Motor neuron (in vitro differentiated cells): Measurements from ENCODE around the gene P2RY8. TPM values are rescaled to one million over a fixed set of nuclear protein-coding genes. Genes with fewer than 3 reads are reported as not detected.

Source experiments
- ATAC-seq, 8 experiments: fragments of 200-7000 bp; cut with Tn5 transposase; replicated peaks in 6 of 8; 2 replicates each; pipeline ENCODE4 v1.8.0; 2021; ENCODE audit warnings: mild to moderate bottlenecking in 8 of 8, moderate library complexity in 8 of 8
- H3K27ac ChIP-seq, 2 donors: fragments of 250-450 bp; sonication (Bioruptor Pico); 2 replicates each; pipeline ENCODE4 v1.9.0; 2021; ENCODE audit warnings: antibody characterized with exemption in 2 of 2, mild to moderate bottlenecking in 2 of 2, moderate library complexity in 1 of 2
- H3K4me1 ChIP-seq, 2 donors: fragments of 250-450 bp; sonication (Bioruptor Pico); replicated peaks in 1 of 2; 2 replicates each; pipeline ENCODE4 v1.6.1; 2021; ENCODE audit warnings: antibody characterized with exemption in 2 of 2, mild to moderate bottlenecking in 2 of 2, moderate library complexity in 1 of 2
- H3K4me3 ChIP-seq, 5 donors: fragments of 250-450 bp; sonication (Bioruptor Pico); 2 replicates each; pipeline ENCODE4 v1.9.0; 2021; ENCODE audit warnings: antibody characterized with exemption in 5 of 5, mild to moderate bottlenecking in 5 of 5, moderate library complexity in 4 of 5
- WGBS, 10 experiments: fragments of 450-650 bp; shearing (Covaris generic); methylation state at CpG; one replicate each; pipeline ENCODE4 v1.0.0; 2022; 5-methylcytosine and 5-hydroxymethylcytosine counted together
- in situ Hi-C, 9 experiments: fragments of 400-800 bp; cut with MboI; loops; one replicate each; pipeline ENCODE4 v1.15.0; 2021; ENCODE audit warnings: low sequenced_read_pairs in 9 of 9, low pct_unique_long_range_greater_than_20kb in 2 of 9; ENCODE audit not compliant: unreplicated experiment in 9 of 9
- total RNA-seq, 8 experiments: library from RNA; unstranded; fragments of 300-600 nt; gene quantifications; 2 replicates each; pipeline versions ENCODE4 v1.2.3 to v1.2.4, GENCODE V29; 2022

Gene P2RY8
- total RNA-seq, 8 experiments from 2014 or later: 0.13 to 2.1 (median 0.22) TPM; not detected in 2

DNA sequence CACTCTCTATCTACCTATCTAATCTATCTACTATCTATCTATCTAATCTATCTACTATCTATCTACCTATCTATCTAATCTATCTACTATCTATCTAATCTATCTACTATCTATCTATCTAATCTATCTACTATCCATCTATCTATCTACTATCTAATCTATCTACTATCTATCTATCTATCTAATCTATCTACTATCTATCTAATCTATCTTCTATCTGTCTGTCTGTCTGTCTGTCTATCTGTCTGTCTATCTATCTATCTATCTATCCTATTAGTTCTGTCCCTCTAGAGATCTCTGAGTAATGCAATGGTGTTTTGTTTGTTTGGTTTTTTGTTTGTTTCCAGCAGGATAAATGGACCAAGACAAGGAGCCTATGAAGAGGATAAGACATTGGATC, 74.9 kb downstream of the P2RY8 start:
- in situ Hi-C loops: loop anchor here in 3 of 9 experiments (25.0 kb wide), 3 partner anchors 125 to 1150 kb away; partner anchors contain the start of gene AKAP17A (in 1 of the 3)
- no peak overlapping the region for H3K27ac ChIP-seq

DNA sequence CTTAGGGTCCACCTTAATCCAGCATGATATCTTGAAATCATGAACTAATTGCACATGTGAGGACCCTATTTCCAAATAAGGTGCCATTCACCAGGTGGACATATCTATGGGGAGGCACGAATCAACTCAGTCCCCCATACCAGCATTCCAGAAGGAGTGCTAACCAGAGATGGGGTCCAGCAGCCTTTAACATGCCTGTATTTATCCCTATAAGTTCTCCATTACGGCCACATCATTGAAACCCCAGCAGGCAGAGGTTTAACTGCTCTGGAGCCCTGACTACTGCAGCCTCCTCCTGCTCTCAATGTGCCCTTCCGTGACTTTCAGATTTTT, 81.1 kb downstream of the P2RY8 start:
- Histone ChIP-seq H3K27ac (no peak overlapping the region), H3K4me3 (no peak overlapping the region), H3K4me1 (no peaks in the 10 kb centered on the region)
- ATAC-seq: no peak
- 31 to 100% (median 70%) methylated on average over 1 to 3 of the region's 3 CpGs; no CpG with 5 or more reads in 2 of the 10 experiments for WGBS, 10 experiments
- in situ Hi-C loops: loop anchor here in 3 of 9 experiments (25.0 kb wide), 3 partner anchors 131 to 1156 kb away; partner anchors contain the start of gene AKAP17A (in 1 of the 3)

More for the DNA sequence above, 74.9 kb downstream of the P2RY8 start:
- no peak overlapping the region for H3K4me3 ChIP-seq
- ATAC-seq: no peak
- H3K4me1 ChIP-seq: no peaks in the 10 kb centered on the region

DNA sequence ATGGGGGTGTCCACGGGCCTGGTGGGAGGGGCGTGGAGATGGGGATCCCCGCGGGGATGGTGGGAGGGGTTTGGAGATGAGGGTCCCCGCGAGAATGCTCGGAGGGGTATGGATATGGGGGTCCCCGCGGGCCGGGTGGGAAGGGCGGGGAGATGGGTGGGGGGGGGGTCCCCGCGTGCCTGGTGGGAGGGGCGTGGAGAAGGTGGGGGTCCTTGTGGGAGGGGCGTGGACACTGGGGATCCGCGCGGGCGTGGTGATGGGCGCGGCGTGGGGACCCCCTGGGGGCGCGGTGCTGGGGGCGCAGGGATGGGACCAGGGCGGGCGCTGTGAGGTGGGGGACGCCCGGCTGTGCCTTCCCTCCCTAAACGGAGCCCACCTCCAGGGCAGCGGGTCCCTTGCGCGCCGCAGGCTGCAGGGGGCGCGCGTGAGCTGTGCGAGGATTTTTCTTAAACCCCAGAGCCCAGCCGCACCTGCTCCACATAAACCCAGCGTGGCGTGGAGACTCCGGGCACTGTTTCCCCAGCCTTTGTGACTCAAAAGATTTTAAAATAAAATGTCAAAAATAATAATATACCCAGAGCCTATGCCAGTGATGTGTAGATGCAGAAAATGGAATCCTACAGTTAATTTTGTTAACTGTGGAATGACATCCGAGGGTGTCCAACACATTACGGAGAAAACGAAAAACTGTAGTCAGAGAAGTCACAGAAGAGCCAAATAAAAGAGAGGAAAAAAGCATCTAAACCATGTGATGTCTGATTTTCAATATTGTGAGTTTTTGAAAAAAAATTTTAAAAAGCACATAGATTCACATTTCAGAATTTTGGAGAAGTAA, 82.8 kb downstream of the P2RY8 start:
- in situ Hi-C loops: loop anchor here in 3 of 9 experiments (25.0 kb wide), 3 partner anchors 133 to 1158 kb away; partner anchors contain the start of gene AKAP17A (in 1 of the 3)
- H3K27ac ChIP-seq: no peak overlapping the region
- H3K4me1 ChIP-seq: no peaks in the 10 kb centered on the region
- WGBS, 10 experiments: 0 to 93% (median 17%) methylated on average over 1 to 10 of the region's 45 CpGs; no CpG with 5 or more reads in 2 of the 10 experiments
- peak; percentile 22 to 58 (median 47) for ATAC-seq
- peak overlapping the region; percentile 33 to 59 (median 42) for H3K4me3 ChIP-seq

DNA sequence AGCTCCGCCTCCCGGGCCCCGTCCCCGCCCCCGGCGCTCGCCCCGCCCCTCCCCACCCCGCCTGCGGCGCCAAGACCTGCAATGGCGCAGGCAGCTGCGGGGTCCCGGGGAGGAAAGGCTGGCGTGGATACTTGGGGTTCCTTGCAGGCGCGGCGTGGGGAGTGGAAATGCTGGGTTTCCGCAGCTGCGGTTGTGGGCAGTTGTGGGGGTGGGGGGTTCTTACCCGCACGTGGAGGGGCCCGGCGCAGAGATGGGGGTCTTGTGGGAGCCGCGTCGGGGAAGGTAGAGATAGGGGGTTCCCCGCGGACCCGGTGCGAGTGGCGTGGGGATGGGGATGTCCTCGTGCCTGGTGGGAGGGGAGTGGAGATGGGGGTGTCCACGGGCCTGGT, 83.6 kb downstream of the P2RY8 start:
- peak; percentile 1 to 61 (median 32) for ATAC-seq
- in situ Hi-C loops: loop anchor here in 3 of 9 experiments (25.0 kb wide), 3 partner anchors 134 to 1159 kb away; partner anchors contain the start of gene AKAP17A (in 1 of the 3)
- WGBS, 10 experiments: no CpG with 5 or more reads among the region's 34 CpGs

DNA sequence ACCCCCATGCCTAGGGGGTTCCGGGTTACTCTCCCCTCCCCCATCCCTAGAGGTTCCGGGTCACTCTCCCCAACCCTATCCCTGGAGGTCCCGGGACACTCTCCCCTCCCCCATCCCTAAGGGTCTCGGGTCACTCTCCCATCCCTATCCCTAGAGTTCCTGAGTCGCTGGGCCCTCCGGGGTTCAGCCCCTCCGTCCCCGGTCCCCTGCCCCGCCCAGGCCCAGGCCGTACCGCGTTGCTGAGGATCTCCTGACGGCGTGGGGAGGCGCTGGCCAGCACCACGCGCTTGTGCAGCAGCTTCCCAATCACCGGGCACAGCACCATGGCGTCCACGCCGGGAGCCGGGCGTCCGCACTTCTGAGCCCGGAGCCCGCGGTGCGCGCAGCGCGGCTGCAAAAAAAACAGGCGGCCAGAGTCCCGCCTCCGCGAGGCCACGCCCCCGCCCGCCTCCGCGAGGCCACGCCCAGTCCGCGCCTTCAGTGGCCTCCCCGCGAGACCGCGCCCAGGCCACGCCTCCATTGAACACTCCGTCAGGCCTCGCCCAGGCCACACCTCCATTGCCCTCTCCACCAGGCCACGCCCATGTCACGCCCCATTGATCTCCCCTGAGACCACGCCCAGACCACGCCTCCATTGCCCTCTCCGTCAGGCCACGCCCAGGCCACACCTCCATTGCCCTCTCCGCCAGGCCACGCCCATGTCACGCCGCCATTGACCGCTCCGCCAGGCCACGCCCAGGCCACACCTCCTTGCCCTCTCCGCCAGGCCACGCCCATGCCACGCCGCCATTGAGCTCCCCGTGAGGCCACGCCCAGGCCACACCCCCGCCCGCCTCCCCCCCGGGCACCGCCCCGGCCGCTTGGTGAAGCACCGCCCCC, 84.2 kb downstream of the P2RY8 start, which contains the start of gene ASMTL:
ASMTL (minus strand) TSS at position 394 of the 879 bp plus-strand sequence; CDS start at position 325, 69 bp downstream.
- peak within 1 kb of the TSS; percentile 73 to 99 (median 85) for H3K4me3 ChIP-seq
- peak; percentile 74 to 86 (median 83) for ATAC-seq
- 1% methylated on average over 16 of the region's 76 CpGs; no CpG with 5 or more reads in 9 of the 10 experiments for WGBS, 10 experiments
- H3K27ac ChIP-seq: peak within 1 kb of the TSS; percentile 88 to 92
- in situ Hi-C loops: loop anchor here in 3 of 9 experiments (25.0 kb wide), 3 partner anchors 135 to 1160 kb away; partner anchors contain the start of gene AKAP17A (in 1 of the 3)
- no peaks in the 10 kb centered on the region for H3K4me1 ChIP-seq

More for the DNA sequence above, 83.6 kb downstream of the P2RY8 start:
- Histone ChIP-seq H3K4me1 (no peaks in the 10 kb centered on the region), H3K4me3 (peak overlapping the region; percentile 59 to 99 (median 85)), H3K27ac (peak overlapping the region; percentile 88 to 92)

DNA sequence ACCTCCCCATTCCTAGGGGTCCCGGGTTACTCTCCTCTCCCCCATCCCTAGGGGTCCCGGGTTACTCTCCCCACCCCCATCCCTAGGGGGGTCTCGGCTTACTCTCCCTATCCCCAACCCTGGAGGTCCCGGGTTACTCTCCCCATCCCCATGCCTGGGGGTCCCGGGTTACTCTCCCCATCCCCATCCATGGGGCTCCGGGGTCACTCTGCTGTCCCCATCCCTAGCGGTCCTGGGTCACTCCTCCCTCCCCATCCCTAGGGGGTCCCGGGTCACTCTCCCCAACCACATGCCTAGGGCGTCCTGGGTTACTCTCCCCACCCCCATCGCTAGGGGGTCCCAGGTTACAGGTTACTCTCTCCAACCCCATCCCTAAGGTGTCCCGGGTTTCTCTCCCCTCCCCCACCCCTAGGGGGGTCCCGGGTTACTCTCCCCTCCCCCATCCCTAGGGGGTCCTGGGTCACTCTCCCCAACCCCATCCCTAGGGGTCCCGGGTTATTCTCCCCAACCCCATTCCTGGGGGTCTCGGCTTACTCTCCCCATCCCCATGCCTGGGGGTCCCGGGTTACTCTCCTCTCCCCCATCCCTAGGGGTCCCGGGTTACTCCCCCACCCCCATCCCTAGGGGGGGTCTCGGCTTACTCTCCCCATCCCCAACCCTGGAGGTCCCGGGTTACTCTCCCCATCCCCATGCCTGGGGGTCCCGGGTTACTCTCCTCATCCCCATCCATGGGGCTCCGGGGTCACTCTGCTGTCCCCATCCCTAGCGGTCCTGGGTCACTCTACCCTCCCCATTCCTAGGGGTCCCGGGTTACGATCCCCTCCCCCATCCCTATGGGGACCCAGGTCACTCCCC, 85.1 kb downstream of the P2RY8 start:
- no CpG with 5 or more reads among the region's 23 CpGs for WGBS, 10 experiments
- in situ Hi-C loops: loop anchor here in 3 of 9 experiments (25.0 kb wide), 3 partner anchors 135 to 1160 kb away; partner anchors contain the start of gene AKAP17A (in 1 of the 3)
- peak overlapping the region; percentile 73 to 99 (median 78) for H3K4me3 ChIP-seq

DNA sequence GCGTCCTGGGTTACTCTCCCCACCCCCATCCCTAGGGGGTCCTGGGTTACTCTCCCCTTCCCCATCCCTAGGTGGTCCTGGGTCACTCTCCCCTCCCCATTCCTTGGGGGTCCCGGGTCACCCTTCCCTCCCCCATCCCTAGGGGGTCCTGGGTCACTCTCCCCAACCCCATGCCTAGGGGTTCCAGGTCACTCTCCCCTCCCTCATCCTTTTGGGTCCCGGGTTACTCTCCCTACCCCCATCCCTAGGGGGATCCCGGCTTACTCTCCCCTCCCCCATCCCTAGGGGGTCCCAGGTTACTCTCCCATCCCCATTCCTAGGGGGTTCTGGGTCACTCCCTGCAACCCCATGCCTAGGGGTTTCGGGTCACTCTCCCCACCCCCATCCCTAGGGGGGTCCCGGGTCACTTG, 85.7 kb downstream of the P2RY8 start:
- no peak overlapping the region for H3K27ac ChIP-seq
- no peaks in the 10 kb centered on the region for H3K4me1 ChIP-seq
- in situ Hi-C loops: loop anchor here in 3 of 9 experiments (25.0 kb wide), 3 partner anchors 136 to 1161 kb away; partner anchors contain the start of gene AKAP17A (in 1 of the 3)
- ATAC-seq: no peak
- WGBS, 10 experiments: no CpG with 5 or more reads among the region's 6 CpGs
- H3K4me3 ChIP-seq: peak overlapping the region in 1 of 5 donors; percentile 99

More for the DNA sequence above, 85.1 kb downstream of the P2RY8 start:
- H3K27ac ChIP-seq: no peak overlapping the region
- no peaks in the 10 kb centered on the region for H3K4me1 ChIP-seq
- ATAC-seq: no peak

DNA sequence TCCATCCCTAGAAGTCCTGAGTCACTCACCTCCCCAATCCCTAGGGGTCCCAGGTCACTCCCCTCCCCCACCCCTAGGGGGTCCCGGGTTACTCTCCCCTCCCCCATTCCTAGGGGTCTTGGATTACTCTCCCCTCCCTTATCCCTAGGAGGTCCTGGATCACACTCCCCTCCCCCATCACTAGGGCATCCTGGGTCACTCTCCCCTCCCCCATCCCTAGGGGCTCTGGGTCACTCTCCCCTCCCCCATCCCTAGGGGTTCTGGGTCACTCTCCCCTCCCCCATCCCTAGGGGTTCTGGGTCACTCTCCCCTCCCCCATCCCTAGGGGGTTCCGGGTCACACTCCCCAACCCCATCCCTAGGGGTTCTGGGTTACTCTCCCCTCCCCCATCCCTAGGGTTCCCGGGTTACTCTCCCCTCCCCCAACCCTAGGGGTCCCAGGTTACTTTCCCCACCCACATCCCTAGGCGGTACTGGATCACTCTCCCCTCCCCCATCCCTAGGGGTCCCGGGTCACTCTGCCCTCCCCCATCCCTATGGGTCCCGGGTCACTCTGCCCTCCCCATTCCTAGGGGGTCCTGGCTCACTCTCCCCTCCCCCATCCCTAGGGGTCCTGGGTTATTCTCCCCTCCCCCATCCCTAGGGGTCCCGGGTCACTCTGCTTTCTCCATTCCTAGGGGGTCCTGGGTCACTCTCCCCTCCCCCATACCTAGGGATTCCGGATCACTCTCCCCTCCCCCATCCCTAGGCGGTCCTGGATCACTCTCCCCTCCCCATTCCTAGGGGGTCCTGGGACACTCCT, 86.4 kb downstream of the P2RY8 start:
- WGBS, 10 experiments: no CpG with 5 or more reads among the region's 9 CpGs
- H3K4me1 ChIP-seq: no peaks in the 10 kb centered on the region
- in situ Hi-C loops: loop anchor here in 3 of 9 experiments (25.0 kb wide), 3 partner anchors 137 to 1162 kb away; partner anchors contain the start of gene AKAP17A (in 1 of the 3)

DNA sequence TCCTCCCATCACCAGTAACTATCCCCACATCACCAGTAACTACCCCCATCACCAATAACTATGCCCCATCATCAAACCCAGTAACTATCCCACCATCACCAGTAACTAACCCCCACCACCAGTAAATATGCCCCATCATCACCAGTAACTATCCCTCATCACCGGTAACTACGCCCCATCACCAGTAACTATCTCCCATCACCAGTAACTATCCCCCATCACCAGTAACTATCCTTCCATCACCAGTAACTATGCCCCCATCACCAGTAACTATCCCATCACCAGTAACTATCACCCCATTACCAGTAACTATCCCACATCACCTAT, 87.2 kb downstream of the P2RY8 start:
- Histone ChIP-seq H3K27ac (no peak overlapping the region), H3K4me3 (no peak overlapping the region), H3K4me1 (no peaks in the 10 kb centered on the region)
- ATAC-seq: no peak
- in situ Hi-C loops: loop anchor here in 3 of 9 experiments (25.0 kb wide), 3 partner anchors 138 to 1163 kb away; partner anchors contain the start of gene AKAP17A (in 1 of the 3)
- 100% methylated on average over 1 to 2 of the region's 2 CpGs; no CpG with 5 or more reads in 5 of the 10 experiments for WGBS, 10 experiments

More for the DNA sequence above, 86.4 kb downstream of the P2RY8 start:
- no peak for ATAC-seq
- no peak overlapping the region for H3K4me3 ChIP-seq
- H3K27ac ChIP-seq: no peak overlapping the region

DNA sequence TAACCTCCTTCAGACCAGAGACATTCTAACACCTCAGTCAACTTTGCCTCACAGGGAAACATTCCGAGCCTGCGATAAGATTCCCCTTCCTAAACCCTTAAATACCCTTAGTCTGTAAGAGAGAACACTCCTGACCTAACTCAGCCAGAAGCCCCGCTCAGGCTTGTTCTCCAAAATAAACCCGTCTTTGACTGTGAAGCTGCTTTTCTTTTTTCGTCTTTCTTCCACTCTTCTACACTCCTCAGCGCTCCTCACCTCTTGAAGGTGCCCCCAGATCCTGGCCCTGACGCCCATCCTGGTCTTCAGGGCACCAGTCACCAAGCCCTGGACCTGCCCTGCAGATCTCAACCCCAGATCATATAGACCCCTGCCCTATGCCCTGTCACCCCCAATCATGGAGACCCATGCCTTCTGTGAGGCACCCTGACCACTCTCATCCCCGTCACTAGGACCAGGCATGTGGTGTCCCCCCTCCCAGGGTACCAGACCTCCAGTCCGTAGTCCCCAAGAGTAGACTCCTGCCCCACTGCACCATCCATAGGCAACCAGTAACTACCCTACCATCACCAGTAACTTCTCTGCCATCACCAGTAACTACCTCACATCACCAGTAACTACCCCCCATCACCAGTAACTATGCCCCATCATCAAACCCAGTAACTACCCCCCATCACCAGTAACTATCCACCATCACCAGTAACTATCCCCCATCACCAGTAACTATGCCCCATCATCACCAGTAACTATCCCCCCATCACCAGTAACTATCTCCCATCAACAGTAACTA, 87.8 kb downstream of the P2RY8 start:
- no peaks in the 10 kb centered on the region for H3K4me1 ChIP-seq
- no peak overlapping the region for H3K27ac ChIP-seq
- WGBS, 10 experiments: 53 to 100% (median 92%) methylated on average over 2 to 7 of the region's 9 CpGs; no CpG with 5 or more reads in 3 of the 10 experiments
- no peak overlapping the region for H3K4me3 ChIP-seq
- in situ Hi-C loops: no loop called here
- no peak for ATAC-seq
